HFFc6 (cell line): ENCODE data around the gene KRTAP10-9. TPM values are rescaled to one million over a fixed set of nuclear protein-coding genes. Genes with fewer than 3 reads are reported as not detected.
"Not testable (repeated sequence)": the region's sequence is repeated elsewhere in the genome, so short reads cannot be mapped to it uniquely, and the experiment has no call there.

Experiments used
- DNase-seq: peaks from one replicate; pipeline ENCODE4 v3.0.0-alpha.2; 2018
- H3K27ac Mint-ChIP-seq: 2 replicates; pipeline ENCODE4 v1.8.0; 2020; ENCODE audit warnings: mild to moderate bottlenecking, mixed read lengths
- H3K27me3 Mint-ChIP-seq: 2 replicates; pipeline ENCODE4 v1.8.0; 2021; ENCODE audit warnings: mild to moderate bottlenecking, moderate library complexity, mixed read lengths; ENCODE audit not compliant: insufficient read depth
- H3K36me3 Mint-ChIP-seq: 2 replicates; pipeline ENCODE4 v1.8.0; 2021; ENCODE audit warnings: low read depth, mixed read lengths
- H3K4me1 Mint-ChIP-seq: 2 replicates; pipeline ENCODE4 v1.8.0; 2020; ENCODE audit warnings: low read depth, mixed read lengths
- H3K4me3 Mint-ChIP-seq: 2 replicates; pipeline ENCODE4 v1.8.0; 2020; ENCODE audit warnings: mild to moderate bottlenecking, moderate library complexity, mixed read lengths
- H3K9me3 Mint-ChIP-seq: 2 replicates; pipeline ENCODE4 v1.8.0; 2020; ENCODE audit warnings: mild to moderate bottlenecking, mixed read lengths
- CTCF ChIP-seq: fragments of 200-600 bp; sonication (generic); IDR thresholded peaks from 2 replicates; pipeline ENCODE4 v1.5.0; 2021; ENCODE audit warnings: antibody characterized with exemption, mild to moderate bottlenecking
- total RNA-seq, 6 experiments: library from RNA; stranded (reverse); fragmentation: NEBNext Ultra II Directional; extraction: Animal tissue kit (Norgen Biotek cat#: 25700); gene quantifications; 2 replicates in 1 of 6; 3 replicates in 5 of 6; pipeline ENCODE4 v1.2.3, GENCODE V29; 2021

Gene KRTAP10-9
- total RNA-seq, 6 experiments from 2014 or later = not detected

- no peak for DNase-seq
- Mint-ChIP-seq H3K4me3 (no peak overlapping the region), H3K9me3 (peaks cover 39% of the 10 kb centered on the region), H3K27ac (no peak overlapping the region), H3K4me1 (no peaks in the 10 kb centered on the region), H3K36me3 (peaks cover 13% of the 10 kb centered on the region; the same call in 1 of the 2 replicates), H3K27me3 (peaks cover 8% of the 10 kb centered on the region)
- TF ChIP-seq CTCF = no peak
These were observed 12.4 kb downstream of the KRTAP10-9 start for GRCh38 chr21:44639331-44639655.

GRCh38 chr21:44640761-44641160, 13.9 kb downstream of the KRTAP10-9 start:
- TF ChIP-seq CTCF = no peak
- DNase-seq = no peak
- H3K27ac Mint-ChIP-seq = no peak overlapping the region
- H3K4me3 Mint-ChIP-seq = no peak overlapping the region
- H3K36me3 Mint-ChIP-seq = peaks cover 22% of the 10 kb centered on the region
- H3K27me3 Mint-ChIP-seq = peaks cover 8% of the 10 kb centered on the region
- no peaks in the 10 kb centered on the region for H3K4me1 Mint-ChIP-seq
- peaks cover 54% of the 10 kb centered on the region for H3K9me3 Mint-ChIP-seq

- DNase-seq = no peak
- Mint-ChIP-seq H3K36me3 (peaks cover 28% of the 10 kb centered on the region), H3K27me3 (peaks cover 4% of the 10 kb centered on the region; the same call in 1 of the 2 replicates), H3K9me3 (peaks cover 62% of the 10 kb centered on the region), H3K4me1 (no peaks in the 10 kb centered on the region), H3K27ac (no peak overlapping the region), H3K4me3 (no peak overlapping the region)
- TF ChIP-seq CTCF = no peak
These were observed 16.9 kb downstream of the KRTAP10-9 start for GRCh38 chr21:44643741-44644310.

- Mint-ChIP-seq H3K27me3 (peaks cover 4% of the 10 kb centered on the region; the same call in 1 of the 2 replicates), H3K4me3 (no peak overlapping the region), H3K27ac (no peak overlapping the region), H3K4me1 (no peaks in the 10 kb centered on the region), H3K36me3 (peaks cover 28% of the 10 kb centered on the region), H3K9me3 (peaks cover 63% of the 10 kb centered on the region)
- DNase-seq = no peak
- TF ChIP-seq CTCF = no peak
These were observed 18.0 kb downstream of the KRTAP10-9 start for GRCh38 chr21:44644878-44645277.

GRCh38 chr21:44646366-44647221, 19.7 kb downstream of the KRTAP10-9 start, which contains the start of gene KRTAP10-11:
TSS of gene KRTAP10-11 (plus strand) at chr21:44646414. CDS start at chr21:44646459, 45 bp downstream.
- not testable (repeated sequence) for H3K4me1 Mint-ChIP-seq, H3K4me3 Mint-ChIP-seq, DNase-seq, H3K27ac Mint-ChIP-seq, H3K27me3 Mint-ChIP-seq
- Mint-ChIP-seq H3K36me3 (peaks cover 23% of the 10 kb centered on the region), H3K9me3 (peaks cover 58% of the 10 kb centered on the region)

- Mint-ChIP-seq H3K4me1 (no peaks in the 10 kb centered on the region), H3K9me3 (peaks cover 56% of the 10 kb centered on the region), H3K27ac (no peak overlapping the region), H3K4me3 (no peak overlapping the region), H3K36me3 (peaks cover 23% of the 10 kb centered on the region), H3K27me3 (peaks cover 5% of the 10 kb centered on the region)
- no peak for TF ChIP-seq CTCF
- no peak for DNase-seq
These were observed 20.3 kb downstream of the KRTAP10-9 start for GRCh38 chr21:44647222-44647552.
